Esophagus squamous epithelium (tissue), 5 donors: ENCODE measurements around the gene TUBA3D. TPM values are rescaled to one million over a fixed set of nuclear protein-coding genes. Genes with fewer than 3 reads are reported as not detected.
"Not testable (repeated sequence)": the region's sequence is repeated elsewhere in the genome, so short reads cannot be mapped to it uniquely, and the experiment has no call there.

Experiments used
- DNase-seq: peaks from one replicate; lab custom pipeline; 2025; lab: John Stamatoyannopoulos, UW
- H3K27ac ChIP-seq, 4 donors: fragments of 200-600 bp; sonication (generic); one replicate each; pipeline ENCODE4 v1.5.1; 2016 to 2019; ENCODE audit warnings: mild to moderate bottlenecking in 1 of 4
- H3K27me3 ChIP-seq, 4 donors: fragments of 200-600 bp; sonication (generic); 1 replicate in 3 of 4; 2 replicates in 1 of 4; pipeline versions ENCODE4 v1.5.1 to v1.6.0; 2017 to 2021; ENCODE audit warnings: antibody characterized with exemption in 1 of 4
- H3K36me3 ChIP-seq, 3 donors: fragments of 200-600 bp; sonication (generic); one replicate each; pipeline ENCODE4 v1.5.1; 2016 to 2019
- H3K4me1 ChIP-seq, 3 donors: fragments of 200-600 bp; sonication (generic); one replicate each; pipeline ENCODE4 v1.5.1; 2017 to 2019
- H3K4me3 ChIP-seq, 4 donors: fragments of 200-600 bp; sonication (generic); 1 replicate in 3 of 4; 2 replicates in 1 of 4; pipeline ENCODE4 v1.5.1; 2016 to 2019; ENCODE audit warnings: mild to moderate bottlenecking in 2 of 4, moderate library complexity in 1 of 4
- H3K9me3 ChIP-seq, 3 donors: fragments of 200-600 bp; sonication (generic); one replicate each; pipeline ENCODE4 v1.5.1; 2016 to 2019
- POLR2A ChIP-seq, 4 donors: fragments of 450-650 bp; IDR thresholded peaks; one replicate each; pipeline ENCODE4 v1.6.1; 2017; ENCODE audit warnings: antibody characterized with exemption in 4 of 4, mild to moderate bottlenecking in 4 of 4, moderate library complexity in 3 of 4
- WGBS, 2 donors: methylation state at CpG; one replicate each; pipeline ENCODE4 v1.1.5; 2018; 5-methylcytosine and 5-hydroxymethylcytosine counted together
- intact Hi-C: fragments of 100-400 bp; cut with DNase I; formaldehyde crosslinking; loops from one replicate; pipeline ENCODE4 v1.15.0; 2022
- total RNA-seq, 4 donors: library from RNA; depleted of rRNA; stranded (reverse); fragments of >200 nt; gene quantifications; one replicate each; pipeline ENCODE4 v1.1.0, GENCODE V29; 2016
- TF ChIP-seq, protein P1 (sequence below), 6 experiments: fragments of 450-650 bp in 4 of 6; fragments of 200-600 bp in 2 of 6; sonication (generic) in 2 of 6; IDR thresholded peaks; one replicate each; pipeline ENCODE4 v1.5.1; 2016 to 2019; ENCODE audit warnings: antibody characterized with exemption in 6 of 6, mild to moderate bottlenecking in 4 of 6, moderate library complexity in 4 of 6
- donor health status: DM: yes; HTN: yes; CAD: no.

The TUBA3D gene
- total RNA-seq, 4 donors from 2014 or later: not detected

DNA sequence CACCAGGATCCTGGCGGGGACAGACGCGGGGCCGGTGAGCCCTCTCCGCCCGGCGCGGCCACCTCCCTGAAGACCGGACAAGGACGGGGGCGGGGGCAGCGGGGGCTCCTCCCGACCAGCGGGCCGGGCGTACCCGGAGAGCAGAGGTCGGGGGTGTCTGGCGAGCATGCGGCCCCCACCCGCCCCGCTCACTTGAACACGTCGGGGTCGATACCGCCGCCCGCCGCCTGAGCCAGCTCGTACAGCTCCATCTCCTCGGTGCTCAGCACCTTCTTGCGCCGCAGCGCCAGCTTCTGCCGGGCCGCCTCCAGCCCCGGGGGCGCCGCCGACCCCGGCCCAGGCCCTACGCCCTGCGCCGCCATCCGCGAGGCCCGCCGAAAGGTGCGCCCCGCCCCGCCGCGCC, 16.1 kb downstream of the TUBA3D start, which contains the start of gene MZT2A:
Gene MZT2A, minus strand, starts transcription at position 383 of the 403 bp plus-strand sequence. Its CDS starts 21 bp downstream, at position 362.
- not testable (repeated sequence) for H3K27me3 ChIP-seq, H3K9me3 ChIP-seq, DNase-seq
- WGBS, 2 donors: 5% methylated on average over 8 of the region's 53 CpGs; no CpG with 5 or more reads in 1 of the 2 donors
- Histone ChIP-seq H3K4me3 (peak within 1 kb of the TSS; percentile 80 to 89 (median 86)), H3K36me3 (peaks cover 0 to 16% (median 0%) of the 10 kb centered on the region in 3 donors), H3K27ac (peak within 1 kb of the TSS; percentile 92 to 95 (median 94)), H3K4me1 (peaks cover 23 to 44% (median 24%) of the 10 kb centered on the region in 3 donors)
- intact Hi-C loops: loop anchor here (5.0 kb wide), 1 partner anchor 180 kb away; no protein-coding TSS in a partner anchor

DNA sequence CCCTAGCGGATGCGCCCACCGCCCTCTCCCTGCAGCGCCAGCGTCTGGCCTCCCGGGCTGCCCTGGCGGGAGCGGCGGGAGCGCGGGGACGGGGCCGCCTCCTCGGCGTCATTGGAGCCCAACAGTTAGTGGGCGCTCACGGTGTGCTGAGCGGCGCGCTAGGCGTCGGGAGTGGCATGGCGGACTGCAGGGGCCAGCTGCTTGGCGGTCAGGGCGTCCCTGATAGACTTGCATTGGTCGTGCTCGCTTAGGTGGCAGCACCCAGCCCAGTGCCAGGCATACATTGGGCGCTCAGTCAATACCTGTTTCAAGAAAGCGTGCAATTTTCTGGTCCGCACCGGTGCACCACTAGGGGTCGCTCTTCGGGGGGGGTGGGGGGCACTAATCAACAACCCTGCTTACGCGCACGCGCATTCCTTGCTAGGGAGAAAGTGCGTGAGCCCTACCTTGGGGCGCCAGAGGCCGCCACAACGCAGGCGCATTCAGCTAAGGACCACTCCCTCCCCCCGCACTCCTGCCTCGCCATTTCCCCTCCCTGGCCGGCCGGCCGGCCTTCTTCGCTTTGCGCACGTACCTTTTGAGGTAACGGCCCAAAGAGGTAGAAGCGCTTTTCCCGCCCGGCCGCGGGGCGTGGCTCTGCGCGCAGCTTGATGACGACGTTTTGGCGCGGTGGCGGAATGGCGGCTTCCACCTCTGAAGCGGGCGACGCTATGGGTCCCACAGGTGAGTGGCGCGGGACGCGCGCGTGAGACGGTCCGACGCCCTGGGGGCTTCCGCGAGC, 16.7 kb downstream of the TUBA3D start:
- intact Hi-C loops: loop anchor here (5.0 kb wide), 1 partner anchor 180 kb away; no protein-coding TSS in a partner anchor
- TF ChIP-seq, protein P1, sequence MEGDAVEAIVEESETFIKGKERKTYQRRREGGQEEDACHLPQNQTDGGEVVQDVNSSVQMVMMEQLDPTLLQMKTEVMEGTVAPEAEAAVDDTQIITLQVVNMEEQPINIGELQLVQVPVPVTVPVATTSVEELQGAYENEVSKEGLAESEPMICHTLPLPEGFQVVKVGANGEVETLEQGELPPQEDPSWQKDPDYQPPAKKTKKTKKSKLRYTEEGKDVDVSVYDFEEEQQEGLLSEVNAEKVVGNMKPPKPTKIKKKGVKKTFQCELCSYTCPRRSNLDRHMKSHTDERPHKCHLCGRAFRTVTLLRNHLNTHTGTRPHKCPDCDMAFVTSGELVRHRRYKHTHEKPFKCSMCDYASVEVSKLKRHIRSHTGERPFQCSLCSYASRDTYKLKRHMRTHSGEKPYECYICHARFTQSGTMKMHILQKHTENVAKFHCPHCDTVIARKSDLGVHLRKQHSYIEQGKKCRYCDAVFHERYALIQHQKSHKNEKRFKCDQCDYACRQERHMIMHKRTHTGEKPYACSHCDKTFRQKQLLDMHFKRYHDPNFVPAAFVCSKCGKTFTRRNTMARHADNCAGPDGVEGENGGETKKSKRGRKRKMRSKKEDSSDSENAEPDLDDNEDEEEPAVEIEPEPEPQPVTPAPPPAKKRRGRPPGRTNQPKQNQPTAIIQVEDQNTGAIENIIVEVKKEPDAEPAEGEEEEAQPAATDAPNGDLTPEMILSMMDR (IDR thresholded peaks at IDR 0.05): peak; percentile 66 to 83 (median 72)
- TF ChIP-seq POLR2A (IDR thresholded peaks at IDR 0.05): peak in 2 of 4 donors; percentile 11 to 33
- Histone ChIP-seq H3K27me3 (no peaks in the 10 kb centered on the region), H3K4me3 (peak overlapping the region; percentile 80 to 89 (median 86)), H3K27ac (peak overlapping the region; percentile 92 to 95 (median 94)), H3K4me1 (peaks cover 23 to 44% (median 24%) of the 10 kb centered on the region in 3 donors), H3K9me3 (no peaks in the 10 kb centered on the region), H3K36me3 (peaks cover 0 to 16% (median 0%) of the 10 kb centered on the region in 3 donors)
- DNase-seq: peak; percentile 74
- WGBS, 2 donors: 0% methylated on average over 1 to 5 of the region's 79 CpGs

DNA sequence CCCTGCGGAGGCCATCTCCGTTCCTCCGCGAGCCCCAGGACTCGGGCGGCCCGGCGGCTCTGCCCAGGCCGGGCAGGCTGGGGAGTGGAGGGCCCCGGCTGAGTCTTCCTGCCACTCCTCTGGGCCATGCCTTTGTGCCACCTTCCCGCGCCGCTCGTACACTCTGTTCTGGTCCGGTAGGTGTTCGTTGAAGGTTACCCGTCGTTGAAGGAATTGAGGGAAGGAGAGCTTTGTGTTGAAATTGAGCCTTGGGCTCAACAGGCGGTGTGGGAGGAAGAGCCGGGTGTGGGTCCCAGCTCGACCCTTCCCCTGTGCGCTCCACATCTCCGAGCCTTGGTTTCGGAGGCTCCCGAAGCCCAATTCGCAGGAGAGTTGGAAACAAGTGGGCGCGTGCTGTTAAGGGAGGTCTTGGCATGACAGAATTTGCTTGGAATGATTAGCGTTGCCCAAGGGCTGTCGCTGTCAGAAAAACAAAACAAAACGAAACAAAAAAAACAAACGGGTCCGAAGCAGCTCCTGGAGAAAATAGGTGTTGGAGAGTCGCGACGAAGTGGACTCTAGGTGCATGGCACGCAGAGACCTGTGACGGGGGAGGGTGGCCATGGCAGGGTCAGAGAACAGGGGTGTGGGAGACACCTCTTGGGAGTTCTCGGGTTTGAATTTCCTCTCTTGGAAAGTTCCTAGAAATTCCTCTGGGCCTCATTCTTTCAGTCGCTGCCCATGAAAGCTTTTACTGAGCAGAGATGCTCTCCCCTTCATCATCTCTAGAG, 17.5 kb downstream of the TUBA3D start:
- no peak for DNase-seq
- 1% methylated on average over 14 to 19 of the region's 40 CpGs for WGBS, 2 donors

DNA sequence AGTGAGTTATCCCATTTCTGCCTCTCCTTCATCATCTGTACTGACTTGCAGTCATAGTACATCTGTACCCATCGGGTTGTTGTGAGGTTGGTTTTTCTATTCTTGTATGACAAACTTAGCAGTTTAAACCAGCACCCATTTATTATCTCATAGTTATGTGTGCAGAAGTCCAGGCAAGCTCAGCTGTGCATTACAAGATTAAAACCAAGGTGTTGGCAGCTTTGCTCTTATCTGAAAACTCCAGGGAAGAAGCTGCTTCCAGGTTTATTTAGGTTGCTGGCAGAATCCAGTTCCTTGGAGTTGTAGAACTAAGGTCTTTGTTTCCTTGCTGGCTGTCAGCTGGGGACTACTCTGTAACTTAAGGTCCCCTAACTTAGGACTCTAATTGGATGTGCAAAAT, 19.6 kb downstream of the TUBA3D start:
- H3K9me3 ChIP-seq, DNase-seq, H3K27me3 ChIP-seq, intact Hi-C loops, H3K4me3 ChIP-seq, H3K27ac ChIP-seq: not testable (repeated sequence)
- peaks cover 21 to 33% (median 22%) of the 10 kb centered on the region in 3 donors for H3K4me1 ChIP-seq
- WGBS, 2 donors: 50 to 82% methylated on average over 1 of the region's 1 CpG
- H3K36me3 ChIP-seq: peaks cover 0 to 37% (median 0%) of the 10 kb centered on the region in 3 donors

More for the DNA sequence above, 17.5 kb downstream of the TUBA3D start:
- intact Hi-C loops: loop anchor here (5.0 kb wide), 1 partner anchor 179 kb away; no protein-coding TSS in a partner anchor
- peak overlapping the region; percentile 80 to 89 (median 86) for H3K4me3 ChIP-seq
- H3K27ac ChIP-seq: peak overlapping the region; percentile 92 to 95 (median 94)
- no peaks in the 10 kb centered on the region for H3K27me3 ChIP-seq
- peaks cover 0 to 16% (median 0%) of the 10 kb centered on the region in 3 donors for H3K36me3 ChIP-seq
- H3K9me3 ChIP-seq: no peaks in the 10 kb centered on the region
- TF ChIP-seq POLR2A (IDR thresholded peaks at IDR 0.05): no peak
- TF ChIP-seq, protein P1 (IDR thresholded peaks at IDR 0.05): no peak
- peaks cover 23 to 44% (median 24%) of the 10 kb centered on the region in 3 donors for H3K4me1 ChIP-seq

DNA sequence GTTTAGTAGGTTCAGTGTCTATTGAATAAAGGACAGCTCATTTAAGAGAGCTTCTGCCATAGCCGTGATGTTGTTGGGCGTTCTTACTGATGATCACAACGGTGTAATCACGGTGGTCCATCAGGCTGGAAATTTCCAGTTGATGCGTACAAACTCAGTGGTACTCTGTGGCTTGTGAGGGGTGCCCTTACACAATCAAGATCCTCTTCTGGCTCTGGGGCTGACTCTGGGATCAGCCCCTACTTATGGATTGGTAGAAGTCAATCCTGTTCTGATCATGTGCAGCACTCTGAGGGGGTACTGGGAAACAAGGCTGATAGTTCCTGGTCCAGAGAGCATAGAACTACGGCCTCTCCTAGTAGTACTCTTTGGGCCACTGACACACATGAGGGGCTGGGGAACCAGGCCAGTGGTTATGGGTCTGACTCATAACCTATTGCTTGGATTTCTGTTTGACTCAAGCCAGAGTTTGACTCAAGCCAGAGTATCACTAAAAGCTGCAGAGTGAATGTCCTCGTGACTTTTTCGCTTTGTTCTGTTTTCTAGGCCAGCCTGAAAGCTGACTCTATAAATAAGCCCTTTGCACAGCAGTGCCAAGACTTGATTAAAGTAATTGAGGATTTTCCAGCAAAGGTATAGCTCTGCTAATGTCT, 22.5 kb downstream of the TUBA3D start:
- not testable (repeated sequence) for H3K27ac ChIP-seq, H3K27me3 ChIP-seq
- WGBS, 2 donors: 62 to 72% methylated on average over 4 to 7 of the region's 8 CpGs

DNA sequence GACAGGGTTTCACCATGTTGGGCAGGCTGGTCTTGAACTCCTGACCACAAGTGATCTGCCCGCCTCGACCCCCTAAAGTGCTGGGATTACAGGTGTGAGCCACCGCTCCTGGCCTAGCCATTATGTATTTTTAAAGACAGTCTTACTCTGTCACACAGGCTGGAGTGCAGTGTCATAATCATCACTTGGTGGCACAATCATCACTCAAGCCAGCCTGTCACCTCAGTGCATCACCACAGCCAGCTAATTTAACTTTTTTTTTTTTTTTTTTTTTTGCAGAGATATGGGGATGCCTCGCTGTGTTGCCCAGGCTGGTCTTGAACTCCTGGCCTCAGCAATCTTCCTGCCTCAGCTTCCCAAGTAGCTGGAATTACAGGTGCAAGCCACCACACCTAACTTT, 27.7 kb downstream of the TUBA3D start:
- DNase-seq, H3K9me3 ChIP-seq, H3K4me1 ChIP-seq, intact Hi-C loops, H3K27ac ChIP-seq, H3K4me3 ChIP-seq, H3K27me3 ChIP-seq: not testable (repeated sequence)
- H3K36me3 ChIP-seq: peaks cover 0 to 100% (median 39%) of the 10 kb centered on the region in 3 donors
- 92 to 95% methylated on average over 4 of the region's 4 CpGs for WGBS, 2 donors

More for the DNA sequence above, 22.5 kb downstream of the TUBA3D start:
- intact Hi-C loops, H3K4me3 ChIP-seq, H3K9me3 ChIP-seq, DNase-seq: not testable (repeated sequence)
- H3K36me3 ChIP-seq: peaks cover 0 to 67% (median 12%) of the 10 kb centered on the region in 3 donors
- peaks cover 13 to 29% (median 14%) of the 10 kb centered on the region in 3 donors for H3K4me1 ChIP-seq

DNA sequence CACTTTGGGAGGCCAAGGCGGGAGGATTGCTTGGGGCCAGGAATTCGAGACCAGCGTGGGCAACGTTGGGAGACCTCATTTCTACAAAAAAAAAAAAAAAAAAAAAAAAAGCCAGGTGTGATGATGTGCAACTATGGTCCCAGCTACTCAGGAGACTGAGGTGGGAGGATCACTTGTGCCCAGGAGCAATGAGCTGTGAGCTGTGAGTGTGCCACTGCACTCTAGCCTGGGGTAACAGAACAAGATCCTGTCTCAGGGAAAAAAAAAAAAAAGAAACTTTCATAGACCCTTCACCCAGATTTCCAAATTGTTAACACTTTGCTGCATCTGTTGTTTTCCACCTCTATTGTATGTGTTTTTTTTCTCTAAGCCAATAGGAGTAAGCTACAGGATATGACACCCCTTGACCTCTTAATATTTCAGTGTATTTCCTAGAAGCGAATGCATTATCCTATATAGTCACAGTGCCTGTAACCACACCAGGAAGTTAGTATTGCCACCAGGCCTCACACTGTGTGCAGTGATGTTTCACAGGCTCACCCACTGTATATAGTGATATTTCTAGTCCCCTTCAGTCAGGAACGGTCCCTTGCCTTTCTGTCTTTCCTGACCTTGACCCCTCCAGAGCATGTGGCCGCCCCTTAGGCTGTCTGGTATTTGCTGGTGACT, 28.3 kb downstream of the TUBA3D start:
- H3K27me3 ChIP-seq, H3K4me1 ChIP-seq, intact Hi-C loops, H3K4me3 ChIP-seq, DNase-seq, H3K9me3 ChIP-seq, H3K27ac ChIP-seq: not testable (repeated sequence)
- WGBS, 2 donors: 80 to 87% methylated on average over 5 to 6 of the region's 7 CpGs
- H3K36me3 ChIP-seq: peaks cover 0 to 100% (median 45%) of the 10 kb centered on the region in 3 donors
